Fibroblast of pulmonary artery (primary cell): ENCODE data around the gene ZBTB25.

Experiments used
- DNase-seq: peaks from one replicate; pipeline ENCODE4 v3.0.0-alpha.2; 2010; ENCODE audit warnings: low read depth
- H3K4me3 ChIP-seq: replicated peaks from 2 replicates; pipeline ENCODE4 v1.5.1; 2011; ENCODE audit warnings: low read depth, mild to moderate bottlenecking, control low read depth, low read length, moderate library complexity
- TF ChIP-seq, protein P1 (sequence below): IDR thresholded peaks from 2 replicates; pipeline ENCODE4 v1.5.1; 2011; ENCODE audit warnings: mild to moderate bottlenecking, control low read depth, low read length, inconsistent platforms; ENCODE audit errors: missing control alignments

Gene ZBTB25

GRCh38 chr14:64476438-64476837, 27.2 kb downstream of the ZBTB25 start:
- TF ChIP-seq, protein P1, sequence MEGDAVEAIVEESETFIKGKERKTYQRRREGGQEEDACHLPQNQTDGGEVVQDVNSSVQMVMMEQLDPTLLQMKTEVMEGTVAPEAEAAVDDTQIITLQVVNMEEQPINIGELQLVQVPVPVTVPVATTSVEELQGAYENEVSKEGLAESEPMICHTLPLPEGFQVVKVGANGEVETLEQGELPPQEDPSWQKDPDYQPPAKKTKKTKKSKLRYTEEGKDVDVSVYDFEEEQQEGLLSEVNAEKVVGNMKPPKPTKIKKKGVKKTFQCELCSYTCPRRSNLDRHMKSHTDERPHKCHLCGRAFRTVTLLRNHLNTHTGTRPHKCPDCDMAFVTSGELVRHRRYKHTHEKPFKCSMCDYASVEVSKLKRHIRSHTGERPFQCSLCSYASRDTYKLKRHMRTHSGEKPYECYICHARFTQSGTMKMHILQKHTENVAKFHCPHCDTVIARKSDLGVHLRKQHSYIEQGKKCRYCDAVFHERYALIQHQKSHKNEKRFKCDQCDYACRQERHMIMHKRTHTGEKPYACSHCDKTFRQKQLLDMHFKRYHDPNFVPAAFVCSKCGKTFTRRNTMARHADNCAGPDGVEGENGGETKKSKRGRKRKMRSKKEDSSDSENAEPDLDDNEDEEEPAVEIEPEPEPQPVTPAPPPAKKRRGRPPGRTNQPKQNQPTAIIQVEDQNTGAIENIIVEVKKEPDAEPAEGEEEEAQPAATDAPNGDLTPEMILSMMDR: no peak
- H3K4me3 ChIP-seq: no peak overlapping the region
- no peak for DNase-seq

GRCh38 chr14:64475585-64476273, 27.9 kb downstream of the ZBTB25 start:
- no peak for DNase-seq
- TF ChIP-seq, protein P1: no peak
- H3K4me3 ChIP-seq: no peak overlapping the region

DNA sequence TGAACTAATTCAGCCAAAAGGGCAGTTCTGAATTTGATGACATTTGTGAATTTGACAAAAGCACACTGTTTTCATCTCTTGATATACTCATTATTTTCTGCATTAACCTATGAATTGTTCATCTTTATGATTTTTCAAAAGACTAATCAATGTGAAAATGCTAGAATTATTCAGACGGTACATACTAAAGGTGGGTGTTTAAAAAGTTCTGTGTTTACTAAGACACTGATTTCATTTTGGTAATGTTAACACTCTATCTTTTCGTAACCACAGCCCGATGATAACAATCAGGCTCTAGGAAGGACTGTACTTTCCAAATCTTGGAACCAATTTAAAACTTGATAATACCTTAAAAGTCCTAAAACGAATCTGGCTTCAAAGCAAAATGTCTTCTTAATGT, 28.9 kb downstream of the ZBTB25 start:
- H3K4me3 ChIP-seq: no peak overlapping the region
- DNase-seq: no peak
- TF ChIP-seq, protein P1: no peak

DNA sequence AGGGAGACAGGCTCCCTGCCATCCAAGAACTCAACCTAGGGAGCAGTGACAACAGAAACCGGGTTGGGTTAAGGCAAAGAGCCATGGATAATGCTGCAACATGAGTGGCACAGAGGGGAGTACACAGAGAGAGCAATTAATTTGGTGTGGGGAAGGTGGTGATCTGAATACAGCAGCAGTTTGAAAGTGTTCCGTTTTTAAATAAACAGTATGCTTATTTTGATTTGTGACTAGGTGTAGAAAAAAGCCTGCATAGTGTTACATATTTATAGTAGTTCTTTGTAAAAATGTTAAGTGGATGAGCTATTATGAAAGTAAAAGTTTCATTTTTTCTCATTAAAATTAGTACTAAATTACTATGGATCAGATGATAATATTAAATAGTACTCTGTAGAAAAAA, 29.6 kb downstream of the ZBTB25 start:
- TF ChIP-seq, protein P1: no peak

GRCh38 chr14:64468451-64468850, 35.2 kb downstream of the ZBTB25 start:
- no peak overlapping the region for H3K4me3 ChIP-seq
- DNase-seq: no peak
- TF ChIP-seq, protein P1: no peak

More for the DNA sequence above, 29.6 kb downstream of the ZBTB25 start:
- no peak overlapping the region for H3K4me3 ChIP-seq
- DNase-seq: no peak

DNA sequence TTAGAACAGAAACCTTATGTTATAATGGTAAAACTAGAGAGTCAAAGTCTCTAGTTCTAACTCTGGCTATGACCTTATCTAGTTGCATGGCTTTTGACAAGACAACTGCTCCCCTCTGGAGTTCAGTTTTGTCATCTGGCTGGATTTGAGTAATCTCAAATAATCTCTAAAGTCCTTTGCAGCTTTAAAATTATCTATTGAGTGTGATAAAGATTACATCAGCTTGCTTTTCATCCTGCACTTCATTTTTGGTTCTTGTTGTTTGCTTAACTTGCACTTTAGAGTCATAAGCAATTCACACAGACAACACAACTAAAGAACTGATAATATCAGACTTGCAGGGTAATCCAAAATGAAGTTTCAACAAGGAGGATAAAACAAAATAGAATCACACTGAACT, 36.1 kb downstream of the ZBTB25 start:
- no peak for DNase-seq

More for the DNA sequence above, 36.1 kb downstream of the ZBTB25 start:
- H3K4me3 ChIP-seq: no peak overlapping the region
- TF ChIP-seq, protein P1: no peak
